GM23338 (cell line): ENCODE data around the gene NUDT16. TPM values are rescaled to one million over a fixed set of nuclear protein-coding genes. Genes with fewer than 3 reads are reported as not detected.
A peak's percentile ranks its signal among the peaks of the same experiment; 100 is the strongest.

ENCODE experiments used
- ATAC-seq: fragments of 200-7000 bp; cut with Tn5 transposase; 3 replicates; pipeline ENCODE4 v1.9.1; 2020
- DNase-seq: peaks from one replicate; pipeline ENCODE4 v3.0.0-alpha.2; 2015; ENCODE audit warnings: low spot score
- H2AFZ ChIP-seq: fragments of 200-600 bp; sonication (generic); 2 replicates; pipeline ENCODE4 v1.8.0; 2016; ENCODE audit warnings: antibody characterized with exemption, mild to moderate bottlenecking, moderate library complexity
- H3F3A ChIP-seq: fragments of 200-600 bp; sonication (generic); replicated peaks from 2 replicates; pipeline ENCODE4 v1.8.0; 2017; ENCODE audit warnings: antibody characterized with exemption, mixed run types, low read depth
- H3K27ac ChIP-seq: fragments of 200-600 bp; sonication (generic); 2 replicates; pipeline ENCODE4 v1.6.1; 2016; ENCODE audit warnings: low read depth
- H3K27me3 ChIP-seq: fragments of 200-600 bp; sonication (generic); 2 replicates; pipeline ENCODE4 v1.8.0; 2016; ENCODE audit warnings: mild to moderate bottlenecking, mixed run types, moderate library complexity; ENCODE audit not compliant: insufficient read depth
- H3K36me3 ChIP-seq: fragments of 200-600 bp; sonication (generic); 2 replicates; pipeline ENCODE4 v1.8.0; 2016; ENCODE audit warnings: mild to moderate bottlenecking; ENCODE audit not compliant: insufficient read depth
- H3K4me1 ChIP-seq: fragments of 200-600 bp; sonication (generic); 2 replicates; pipeline ENCODE4 v1.8.0; 2016; ENCODE audit warnings: mild to moderate bottlenecking, moderate library complexity; ENCODE audit not compliant: insufficient read depth
- H3K4me2 ChIP-seq: fragments of 200-600 bp; sonication (generic); 2 replicates; pipeline ENCODE4 v1.7.1; 2017; ENCODE audit warnings: mixed run types
- H3K4me3 ChIP-seq: fragments of 200-600 bp; sonication (generic); 2 replicates; pipeline ENCODE4 v1.6.1; 2016; ENCODE audit warnings: mixed run types
- H3K79me2 ChIP-seq: fragments of 200-600 bp; sonication (generic); replicated peaks from 2 replicates; pipeline ENCODE4 v1.8.0; 2017; ENCODE audit warnings: mild to moderate bottlenecking; ENCODE audit not compliant: insufficient read depth
- H3K9me2 ChIP-seq: fragments of 200-600 bp; sonication (generic); 2 replicates; pipeline ENCODE4 v1.8.0; 2017; ENCODE audit not compliant: insufficient read depth
- H4K20me1 ChIP-seq: fragments of 200-600 bp; sonication (generic); replicated peaks from 2 replicates; pipeline ENCODE4 v1.8.0; 2017; ENCODE audit warnings: mild to moderate bottlenecking; ENCODE audit not compliant: insufficient read depth
- H3K27ac Mint-ChIP-seq: 2 replicates; pipeline ENCODE4 v1.8.0; 2020; ENCODE audit warnings: inconsistent platforms, mild to moderate bottlenecking, moderate library complexity, mixed read lengths
- H3K27me3 Mint-ChIP-seq: 3 replicates; pipeline ENCODE4 v1.8.0; 2022; ENCODE audit warnings: low read depth, mild to moderate bottlenecking, moderate library complexity, mixed read lengths, inconsistent platforms; ENCODE audit not compliant: insufficient read depth, poor library complexity
- H3K36me3 Mint-ChIP-seq: 3 replicates; pipeline ENCODE4 v1.8.0; 2021; ENCODE audit warnings: low read depth, mild to moderate bottlenecking, inconsistent platforms, moderate library complexity, mixed read lengths
- H3K4me1 Mint-ChIP-seq: 3 replicates; pipeline ENCODE4 v1.8.0; 2020; ENCODE audit warnings: mild to moderate bottlenecking, inconsistent platforms, mixed read lengths
- H3K4me3 Mint-ChIP-seq: 3 replicates; pipeline ENCODE4 v1.8.0; 2021; ENCODE audit warnings: moderate library complexity, mild to moderate bottlenecking, inconsistent platforms, mixed read lengths
- H3K9me3 Mint-ChIP-seq: 3 replicates; pipeline ENCODE4 v1.8.0; 2020; ENCODE audit warnings: moderate library complexity, mild to moderate bottlenecking, inconsistent platforms, mixed read lengths
- CREB1 ChIP-seq: fragments of 250-450 bp; sonication (Bioruptor Pico); IDR thresholded peaks from 2 replicates; pipeline ENCODE4 v1.5.0; 2020; ENCODE audit warnings: low read depth, mild to moderate bottlenecking, moderate library complexity
- EZH2 ChIP-seq: fragments of 200-600 bp; sonication (generic); IDR thresholded peaks from one replicate; pipeline ENCODE4 v1.8.0; 2017; ENCODE audit warnings: antibody characterized with exemption, mild to moderate bottlenecking, low read depth; ENCODE audit not compliant: unreplicated experiment
- EZH2phosphoT487 ChIP-seq: fragments of 200-600 bp; sonication (generic); IDR thresholded peaks from one replicate; pipeline ENCODE4 v1.8.1; 2018; ENCODE audit warnings: antibody characterized with exemption; ENCODE audit not compliant: unreplicated experiment
- JUNB ChIP-seq: IDR thresholded peaks from one replicate; pipeline ENCODE4 v1.6.1; 2016; ENCODE audit warnings: antibody characterized with exemption; ENCODE audit not compliant: unreplicated experiment
- NANOG ChIP-seq: IDR thresholded peaks from 2 replicates; pipeline ENCODE4 v1.6.1; 2016; ENCODE audit warnings: antibody characterized with exemption, borderline replicate concordance
- POLR2AphosphoS5 ChIP-seq: IDR thresholded peaks from 2 replicates; pipeline ENCODE4 v1.6.1; 2016; ENCODE audit warnings: antibody characterized with exemption, low read depth
- REST ChIP-seq: IDR thresholded peaks from one replicate; pipeline ENCODE4 v1.6.1; 2018; ENCODE audit warnings: antibody characterized with exemption; ENCODE audit not compliant: unreplicated experiment
- STAT1 ChIP-seq: IDR thresholded peaks from one replicate; pipeline ENCODE4 v1.6.1; 2016; ENCODE audit warnings: antibody characterized with exemption; ENCODE audit not compliant: unreplicated experiment
- ZNF114 ChIP-seq: fragments of 250-450 bp; sonication (Bioruptor Pico); IDR thresholded peaks from 2 replicates; pipeline ENCODE4 v1.5.0; 2020; ENCODE audit warnings: mild to moderate bottlenecking, moderate library complexity
- ZNF331 ChIP-seq: fragments of 250-450 bp; sonication (Bioruptor Pico); IDR thresholded peaks from 2 replicates; pipeline ENCODE4 v1.5.0; 2020; ENCODE audit warnings: low read depth, mild to moderate bottlenecking, moderate library complexity
- polyA plus RNA-seq: library from polyadenylated mRNA; unstranded; fragments of >200 nt; fragmentation: Nextera tagmentation; extraction: Ambion mirVana; gene quantifications from 2 replicates; pipeline ENCODE4 v1.2.1, GENCODE V29; 2016
- total RNA-seq: library from RNA; depleted of rRNA; stranded (reverse); fragments of >200 nt; shearing (Covaris generic); gene quantifications from 2 replicates; pipeline ENCODE4 v1.2.3, GENCODE V29; 2014
- TF ChIP-seq, protein P1 (sequence below): fragments of 250-450 bp; sonication (Bioruptor Pico); IDR thresholded peaks from 2 replicates; pipeline ENCODE4 v1.5.0; 2020; ENCODE audit warnings: mild to moderate bottlenecking, moderate library complexity
- TF ChIP-seq, protein P2 (sequence below), 2 experiments: fragments of 200-600 bp in 1 of 2; sonication (generic) in 1 of 2; conservative IDR thresholded peaks; 2 replicates each; pipeline versions ENCODE4 v1.5.1 to v1.6.1; 2016 to 2017; ENCODE audit warnings: antibody characterized with exemption in 2 of 2, low read depth in 2 of 2, mild to moderate bottlenecking in 2 of 2, moderate library complexity in 1 of 2
- TF ChIP-seq, protein P3 (sequence below): IDR thresholded peaks from 2 replicates; pipeline ENCODE4 v1.6.1; 2016; ENCODE audit warnings: antibody characterized with exemption

Gene NUDT16
- total and polyA plus RNA-seq, 2 experiments from 2014 or later = 10.0 to 15.4 TPM

GRCh38 chr3:131363275-131363674, 18.3 kb upstream of the NUDT16 start:
- Mint-ChIP-seq H3K4me1 (peaks cover 23% of the 10 kb centered on the region), H3K27me3 (peaks cover 10% of the 10 kb centered on the region), H3K27ac (no peak overlapping the region), H3K4me3 (peak overlapping the region; percentile 88; the same call in 2 of the 3 replicates), H3K9me3 (peaks cover 7% of the 10 kb centered on the region; the same call in 2 of the 3 replicates), H3K36me3 (peaks cover 30% of the 10 kb centered on the region)
- H3K4me1 ChIP-seq = peaks cover 14% of the 10 kb centered on the region
- no peak for TF ChIP-seq NANOG
- no peak for TF ChIP-seq EZH2phosphoT487
- TF ChIP-seq EZH2 = no peak
- TF ChIP-seq REST = no peak
- TF ChIP-seq ZNF114 = no peak
- TF ChIP-seq, protein P1, sequence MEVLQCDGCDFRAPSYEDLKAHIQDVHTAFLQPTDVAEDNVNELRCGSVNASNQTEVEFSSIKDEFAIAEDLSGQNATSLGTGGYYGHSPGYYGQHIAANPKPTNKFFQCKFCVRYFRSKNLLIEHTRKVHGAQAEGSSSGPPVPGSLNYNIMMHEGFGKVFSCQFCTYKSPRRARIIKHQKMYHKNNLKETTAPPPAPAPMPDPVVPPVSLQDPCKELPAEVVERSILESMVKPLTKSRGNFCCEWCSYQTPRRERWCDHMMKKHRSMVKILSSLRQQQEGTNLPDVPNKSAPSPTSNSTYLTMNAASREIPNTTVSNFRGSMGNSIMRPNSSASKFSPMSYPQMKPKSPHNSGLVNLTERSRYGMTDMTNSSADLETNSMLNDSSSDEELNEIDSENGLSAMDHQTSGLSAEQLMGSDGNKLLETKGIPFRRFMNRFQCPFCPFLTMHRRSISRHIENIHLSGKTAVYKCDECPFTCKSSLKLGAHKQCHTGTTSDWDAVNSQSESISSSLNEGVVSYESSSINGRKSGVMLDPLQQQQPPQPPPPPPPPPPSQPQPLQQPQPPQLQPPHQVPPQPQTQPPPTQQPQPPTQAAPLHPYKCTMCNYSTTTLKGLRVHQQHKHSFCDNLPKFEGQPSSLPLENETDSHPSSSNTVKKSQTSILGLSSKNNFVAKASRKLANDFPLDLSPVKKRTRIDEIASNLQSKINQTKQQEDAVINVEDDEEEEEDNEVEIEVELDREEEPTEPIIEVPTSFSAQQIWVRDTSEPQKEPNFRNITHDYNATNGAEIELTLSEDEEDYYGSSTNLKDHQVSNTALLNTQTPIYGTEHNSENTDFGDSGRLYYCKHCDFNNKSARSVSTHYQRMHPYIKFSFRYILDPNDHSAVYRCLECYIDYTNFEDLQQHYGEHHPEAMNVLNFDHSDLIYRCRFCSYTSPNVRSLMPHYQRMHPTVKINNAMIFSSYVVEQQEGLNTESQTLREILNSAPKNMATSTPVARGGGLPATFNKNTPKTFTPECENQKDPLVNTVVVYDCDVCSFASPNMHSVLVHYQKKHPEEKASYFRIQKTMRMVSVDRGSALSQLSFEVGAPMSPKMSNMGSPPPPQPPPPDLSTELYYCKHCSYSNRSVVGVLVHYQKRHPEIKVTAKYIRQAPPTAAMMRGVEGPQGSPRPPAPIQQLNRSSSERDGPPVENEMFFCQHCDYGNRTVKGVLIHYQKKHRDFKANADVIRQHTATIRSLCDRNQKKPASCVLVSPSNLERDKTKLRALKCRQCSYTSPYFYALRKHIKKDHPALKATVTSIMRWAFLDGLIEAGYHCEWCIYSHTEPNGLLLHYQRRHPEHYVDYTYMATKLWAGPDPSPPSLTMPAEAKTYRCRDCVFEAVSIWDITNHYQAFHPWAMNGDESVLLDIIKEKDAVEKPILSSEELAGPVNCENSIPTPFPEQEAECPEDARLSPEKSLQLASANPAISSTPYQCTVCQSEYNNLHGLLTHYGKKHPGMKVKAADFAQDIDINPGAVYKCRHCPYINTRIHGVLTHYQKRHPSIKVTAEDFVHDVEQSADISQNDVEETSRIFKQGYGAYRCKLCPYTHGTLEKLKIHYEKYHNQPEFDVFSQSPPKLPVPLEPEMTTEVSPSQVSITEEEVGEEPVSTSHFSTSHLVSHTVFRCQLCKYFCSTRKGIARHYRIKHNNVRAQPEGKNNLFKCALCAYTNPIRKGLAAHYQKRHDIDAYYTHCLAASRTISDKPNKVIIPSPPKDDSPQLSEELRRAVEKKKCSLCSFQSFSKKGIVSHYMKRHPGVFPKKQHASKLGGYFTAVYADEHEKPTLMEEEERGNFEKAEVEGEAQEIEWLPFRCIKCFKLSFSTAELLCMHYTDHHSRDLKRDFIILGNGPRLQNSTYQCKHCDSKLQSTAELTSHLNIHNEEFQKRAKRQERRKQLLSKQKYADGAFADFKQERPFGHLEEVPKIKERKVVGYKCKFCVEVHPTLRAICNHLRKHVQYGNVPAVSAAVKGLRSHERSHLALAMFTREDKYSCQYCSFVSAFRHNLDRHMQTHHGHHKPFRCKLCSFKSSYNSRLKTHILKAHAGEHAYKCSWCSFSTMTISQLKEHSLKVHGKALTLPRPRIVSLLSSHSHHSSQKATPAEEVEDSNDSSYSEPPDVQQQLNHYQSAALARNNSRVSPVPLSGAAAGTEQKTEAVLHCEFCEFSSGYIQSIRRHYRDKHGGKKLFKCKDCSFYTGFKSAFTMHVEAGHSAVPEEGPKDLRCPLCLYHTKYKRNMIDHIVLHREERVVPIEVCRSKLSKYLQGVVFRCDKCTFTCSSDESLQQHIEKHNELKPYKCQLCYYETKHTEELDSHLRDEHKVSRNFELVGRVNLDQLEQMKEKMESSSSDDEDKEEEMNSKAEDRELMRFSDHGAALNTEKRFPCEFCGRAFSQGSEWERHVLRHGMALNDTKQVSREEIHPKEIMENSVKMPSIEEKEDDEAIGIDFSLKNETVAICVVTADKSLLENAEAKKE (CRISPR knock-in tag) = no peak
- no peak for TF ChIP-seq JUNB
- TF ChIP-seq POLR2AphosphoS5 = no peak
- no peak for TF ChIP-seq STAT1
- TF ChIP-seq ZNF331 (CRISPR knock-in tag) = no peak
- TF ChIP-seq CREB1 (CRISPR knock-in tag) = no peak
- TF ChIP-seq, protein P2, sequence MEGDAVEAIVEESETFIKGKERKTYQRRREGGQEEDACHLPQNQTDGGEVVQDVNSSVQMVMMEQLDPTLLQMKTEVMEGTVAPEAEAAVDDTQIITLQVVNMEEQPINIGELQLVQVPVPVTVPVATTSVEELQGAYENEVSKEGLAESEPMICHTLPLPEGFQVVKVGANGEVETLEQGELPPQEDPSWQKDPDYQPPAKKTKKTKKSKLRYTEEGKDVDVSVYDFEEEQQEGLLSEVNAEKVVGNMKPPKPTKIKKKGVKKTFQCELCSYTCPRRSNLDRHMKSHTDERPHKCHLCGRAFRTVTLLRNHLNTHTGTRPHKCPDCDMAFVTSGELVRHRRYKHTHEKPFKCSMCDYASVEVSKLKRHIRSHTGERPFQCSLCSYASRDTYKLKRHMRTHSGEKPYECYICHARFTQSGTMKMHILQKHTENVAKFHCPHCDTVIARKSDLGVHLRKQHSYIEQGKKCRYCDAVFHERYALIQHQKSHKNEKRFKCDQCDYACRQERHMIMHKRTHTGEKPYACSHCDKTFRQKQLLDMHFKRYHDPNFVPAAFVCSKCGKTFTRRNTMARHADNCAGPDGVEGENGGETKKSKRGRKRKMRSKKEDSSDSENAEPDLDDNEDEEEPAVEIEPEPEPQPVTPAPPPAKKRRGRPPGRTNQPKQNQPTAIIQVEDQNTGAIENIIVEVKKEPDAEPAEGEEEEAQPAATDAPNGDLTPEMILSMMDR (conservative IDR thresholded peaks at IDR 0.05; ENCODE audit: low read depth in 2 of 2) = no peak
- TF ChIP-seq, protein P3, sequence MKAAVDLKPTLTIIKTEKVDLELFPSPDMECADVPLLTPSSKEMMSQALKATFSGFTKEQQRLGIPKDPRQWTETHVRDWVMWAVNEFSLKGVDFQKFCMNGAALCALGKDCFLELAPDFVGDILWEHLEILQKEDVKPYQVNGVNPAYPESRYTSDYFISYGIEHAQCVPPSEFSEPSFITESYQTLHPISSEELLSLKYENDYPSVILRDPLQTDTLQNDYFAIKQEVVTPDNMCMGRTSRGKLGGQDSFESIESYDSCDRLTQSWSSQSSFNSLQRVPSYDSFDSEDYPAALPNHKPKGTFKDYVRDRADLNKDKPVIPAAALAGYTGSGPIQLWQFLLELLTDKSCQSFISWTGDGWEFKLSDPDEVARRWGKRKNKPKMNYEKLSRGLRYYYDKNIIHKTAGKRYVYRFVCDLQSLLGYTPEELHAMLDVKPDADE = no peak
- peaks cover 48% of the 10 kb centered on the region for H3K79me2 ChIP-seq
- no peak overlapping the region for H3K4me3 ChIP-seq
- peaks cover 7% of the 10 kb centered on the region for H3K9me2 ChIP-seq
- no peaks in the 10 kb centered on the region for H3K27me3 ChIP-seq
- no peak overlapping the region for H2AFZ ChIP-seq
- ATAC-seq (no peak), DNase-seq (no peak)
- H3K36me3 ChIP-seq = no peaks in the 10 kb centered on the region
- H4K20me1 ChIP-seq = no peaks in the 10 kb centered on the region
- no peak overlapping the region for H3K27ac ChIP-seq
- H3K4me2 ChIP-seq = peak overlapping the region; percentile 88; the same call in 1 of the 2 replicates
- H3F3A ChIP-seq = 0 out of 2 replicates have a peak, but pooled peaks cover 6% of the 10 kb centered on the region
